Measurements from ENCODE around the gene BRPF1.

Gene BRPF1

GRCh38 chr3:9739181-9739580 is 7.6 kb downstream of the BRPF1 start:
- no peak for DNase-seq

DNA sequence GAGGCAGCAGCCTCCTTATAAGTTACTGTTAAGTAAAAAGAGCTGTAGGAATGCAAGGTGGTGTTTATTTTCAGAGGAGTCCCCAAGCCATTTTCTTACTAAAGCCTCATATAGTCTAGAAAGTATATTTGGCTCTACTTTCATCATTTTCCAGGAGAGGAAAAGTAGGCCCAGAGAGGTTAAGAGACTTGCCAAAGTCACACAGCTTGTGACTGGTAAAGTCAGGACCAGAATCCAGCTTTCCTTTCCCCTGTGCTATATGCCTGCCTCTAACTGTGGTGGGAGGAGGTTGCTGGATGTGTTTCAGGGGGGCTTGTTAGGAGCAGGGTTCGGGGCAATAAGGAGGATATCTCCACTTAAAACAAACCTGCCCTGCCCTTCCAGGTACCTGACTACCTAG is 11.0 kb downstream of the BRPF1 start:
- no peak for DNase-seq

GRCh38 chr3:9743548-9743947 is 12.0 kb downstream of the BRPF1 start:
- no peak for DNase-seq

- no peak for DNase-seq
Measured at GRCh38 chr3:9744162-9744561, 12.6 kb downstream of the BRPF1 start.

DNA sequence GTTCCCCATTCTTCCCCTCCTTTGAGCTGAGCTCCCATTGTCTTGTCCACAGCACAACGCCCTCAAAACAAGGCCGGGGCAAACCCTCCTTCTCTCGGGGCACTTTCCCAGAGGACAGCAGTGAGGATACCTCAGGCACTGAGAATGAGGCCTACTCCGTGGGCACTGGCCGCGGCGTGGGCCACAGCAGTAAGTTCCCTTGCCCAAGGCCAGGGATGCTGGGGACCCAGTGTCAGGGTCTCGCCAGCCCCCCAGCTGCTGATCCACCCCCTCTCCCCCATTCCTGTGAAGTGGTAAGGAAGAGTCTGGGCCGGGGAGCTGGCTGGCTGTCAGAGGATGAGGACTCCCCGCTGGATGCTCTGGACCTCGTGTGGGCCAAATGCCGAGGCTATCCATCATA is 14.0 kb downstream of the BRPF1 start:
- no peak for DNase-seq

- no peak for DNase-seq
Measured at GRCh38 chr3:9746330-9746729, 14.8 kb downstream of the BRPF1 start.

- no peak for DNase-seq
Measured at GRCh38 chr3:9747267-9747666, 15.7 kb downstream of the BRPF1 start.

GRCh38 chr3:9748031-9748430 is 16.5 kb downstream of the BRPF1 start:
- no peak for DNase-seq

- peak; percentile 35 for DNase-seq
Measured at GRCh38 chr3:9749296-9749644, 17.7 kb downstream of the BRPF1 start.

- peak; percentile 93 for DNase-seq
Measured at GRCh38 chr3:9749645-9750555, 18.4 kb downstream of the BRPF1 start, which contains the start of gene OGG1. Gene OGG1, plus strand, starts transcription at chr3:9749952. Its CDS starts 335 bp downstream, at chr3:9750287.

- DNase-seq: no peak
Measured at GRCh38 chr3:9750556-9751411, 19.2 kb downstream of the BRPF1 start.

DNA sequence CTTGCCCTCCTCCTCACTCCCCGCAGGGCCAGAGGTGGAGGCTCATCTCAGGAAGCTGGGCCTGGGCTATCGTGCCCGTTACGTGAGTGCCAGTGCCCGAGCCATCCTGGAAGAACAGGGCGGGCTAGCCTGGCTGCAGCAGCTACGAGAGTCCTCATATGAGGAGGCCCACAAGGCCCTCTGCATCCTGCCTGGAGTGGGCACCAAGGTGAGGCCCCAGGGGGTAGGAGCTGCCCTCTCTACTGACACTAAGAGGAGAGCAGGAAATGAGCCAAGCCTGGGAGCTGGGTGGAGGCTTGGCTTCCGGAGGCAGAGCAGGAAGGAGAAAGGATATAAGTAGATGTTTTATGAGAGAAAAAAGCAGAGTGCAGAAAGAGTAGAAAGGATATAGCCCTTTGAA is 23.1 kb downstream of the BRPF1 start:
- DNase-seq: no peak

- DNase-seq: no peak
Measured at GRCh38 chr3:9757427-9757826, 25.9 kb downstream of the BRPF1 start.

DNA sequence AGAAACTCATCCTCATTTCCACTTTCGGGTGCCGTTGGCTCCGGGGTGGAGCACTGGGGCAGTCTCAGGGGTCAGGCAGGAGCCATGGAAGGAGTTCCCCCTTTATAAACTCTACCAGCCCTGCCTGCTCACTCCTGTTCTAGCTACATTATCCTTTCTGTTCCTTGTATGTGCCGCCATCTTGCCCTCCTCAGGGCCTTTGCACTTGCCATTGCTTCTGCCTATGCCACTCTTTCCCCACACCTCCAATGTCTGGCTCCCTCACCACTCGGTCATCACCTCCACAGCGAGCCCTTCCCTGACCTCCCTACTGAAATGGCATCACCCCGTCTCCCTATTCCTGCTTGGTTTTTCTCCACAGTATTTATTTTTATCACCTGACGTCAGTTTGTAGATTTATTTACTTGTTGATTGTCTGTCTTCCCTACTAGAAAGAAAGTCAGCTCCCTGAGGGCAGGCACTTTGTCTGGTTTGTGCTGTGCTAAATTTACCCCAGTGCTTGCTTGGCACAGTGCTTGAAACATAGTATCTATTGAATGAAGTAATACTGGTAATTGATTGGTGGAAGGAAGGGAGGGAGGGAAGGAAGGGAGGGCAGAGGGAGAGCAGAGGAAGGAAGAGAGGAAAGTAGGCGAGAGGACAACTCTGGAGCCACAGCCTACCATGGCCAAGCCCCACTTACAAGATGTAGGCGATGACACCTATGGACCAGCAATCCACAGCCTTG is 29.4 kb downstream of the BRPF1 start:
- DNase-seq: no peak

GRCh38 chr3:9761919-9762318 is 30.4 kb downstream of the BRPF1 start:
- no peak for DNase-seq

DNA sequence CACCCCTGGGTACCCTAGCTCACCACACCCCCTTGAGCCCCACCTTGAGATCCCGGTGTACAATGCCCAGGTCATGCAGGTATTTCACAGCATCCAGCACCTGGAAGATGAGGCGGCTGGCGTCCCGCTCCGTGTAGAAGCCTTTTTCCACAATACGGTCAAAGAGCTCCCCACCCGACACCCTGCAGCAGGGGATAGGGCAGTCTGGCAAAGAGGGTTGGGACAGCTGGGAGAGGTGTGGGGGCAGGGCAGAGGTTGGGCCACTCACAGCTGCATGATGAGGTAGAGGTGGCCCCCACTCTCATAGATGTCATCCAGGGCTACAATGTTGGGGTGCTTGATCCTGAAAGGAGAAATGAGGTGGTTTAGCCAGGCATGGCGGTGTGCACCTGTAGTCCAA is 31.3 kb downstream of the BRPF1 start:
- DNase-seq: no peak

DNA sequence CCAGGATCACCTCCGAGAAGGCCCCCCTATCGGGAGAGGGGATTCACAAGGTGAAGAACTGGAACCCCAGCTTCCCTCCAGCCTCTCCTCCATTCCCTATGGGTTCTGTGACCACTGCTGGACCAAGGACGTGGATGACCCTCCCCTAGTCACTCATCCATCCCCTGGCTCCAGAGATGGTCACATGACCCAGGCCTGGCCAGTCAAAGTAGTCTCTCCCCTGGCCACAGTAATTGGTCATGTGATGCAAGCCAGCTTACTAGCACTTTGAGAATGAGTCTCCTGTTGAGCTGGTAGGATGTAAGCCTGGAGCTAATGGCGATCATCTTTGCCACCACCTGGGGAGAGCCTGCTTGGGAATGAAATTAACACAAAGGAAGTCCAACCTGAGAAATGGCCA is 34.3 kb downstream of the BRPF1 start:
- DNase-seq: no peak

- DNase-seq: no peak
Measured at GRCh38 chr3:9767418-9767817, 35.9 kb downstream of the BRPF1 start.

DNA sequence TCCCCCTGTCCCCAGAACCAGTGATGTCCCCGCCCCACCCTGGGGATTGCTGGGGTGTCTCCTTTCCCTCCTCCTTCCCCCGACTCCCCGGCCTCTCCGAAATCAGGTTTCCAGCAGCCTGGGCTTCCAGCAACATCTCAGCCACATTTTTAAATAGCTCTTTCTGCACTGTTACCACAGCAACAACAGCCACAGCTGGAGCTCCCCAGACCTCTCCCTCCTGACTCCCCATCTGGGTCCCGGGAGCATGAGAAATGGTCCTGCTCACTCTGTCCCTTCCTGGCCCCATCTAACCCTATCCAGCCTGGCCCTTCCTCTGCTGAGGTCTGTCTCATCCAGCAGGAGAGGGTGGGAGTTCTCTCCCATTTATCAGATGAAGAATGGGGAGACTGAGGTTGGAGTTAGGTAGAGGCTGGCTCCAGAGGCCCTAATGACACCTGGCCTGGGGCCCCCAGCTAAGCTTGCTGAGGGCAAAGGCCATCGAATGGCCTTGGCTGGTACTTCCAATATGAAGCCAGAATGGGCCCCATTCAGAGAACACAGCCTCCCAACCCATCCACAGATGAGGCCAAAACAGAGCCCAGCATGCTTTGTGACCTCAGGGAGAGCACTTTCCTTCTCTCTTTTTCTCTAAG is 36.7 kb downstream of the BRPF1 start:
- DNase-seq: no peak

DNA sequence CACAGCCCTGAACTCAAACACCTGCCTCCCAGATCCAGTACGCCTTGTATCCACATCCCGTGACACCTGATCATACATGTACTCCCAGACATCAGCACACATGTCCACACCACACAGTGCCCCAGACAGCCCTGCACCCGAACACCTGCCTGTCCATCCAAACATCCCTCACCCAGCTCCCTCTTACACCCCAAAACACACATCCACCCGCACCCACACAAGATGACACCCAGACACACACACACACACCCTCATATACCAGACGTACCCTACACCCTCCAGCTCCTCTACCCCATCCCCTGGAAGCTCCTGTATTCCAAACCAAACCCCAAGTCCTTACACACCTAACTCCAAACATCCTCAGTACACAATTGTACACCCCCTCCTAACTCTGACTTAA is 37.5 kb downstream of the BRPF1 start:
- no peak for DNase-seq

DNA sequence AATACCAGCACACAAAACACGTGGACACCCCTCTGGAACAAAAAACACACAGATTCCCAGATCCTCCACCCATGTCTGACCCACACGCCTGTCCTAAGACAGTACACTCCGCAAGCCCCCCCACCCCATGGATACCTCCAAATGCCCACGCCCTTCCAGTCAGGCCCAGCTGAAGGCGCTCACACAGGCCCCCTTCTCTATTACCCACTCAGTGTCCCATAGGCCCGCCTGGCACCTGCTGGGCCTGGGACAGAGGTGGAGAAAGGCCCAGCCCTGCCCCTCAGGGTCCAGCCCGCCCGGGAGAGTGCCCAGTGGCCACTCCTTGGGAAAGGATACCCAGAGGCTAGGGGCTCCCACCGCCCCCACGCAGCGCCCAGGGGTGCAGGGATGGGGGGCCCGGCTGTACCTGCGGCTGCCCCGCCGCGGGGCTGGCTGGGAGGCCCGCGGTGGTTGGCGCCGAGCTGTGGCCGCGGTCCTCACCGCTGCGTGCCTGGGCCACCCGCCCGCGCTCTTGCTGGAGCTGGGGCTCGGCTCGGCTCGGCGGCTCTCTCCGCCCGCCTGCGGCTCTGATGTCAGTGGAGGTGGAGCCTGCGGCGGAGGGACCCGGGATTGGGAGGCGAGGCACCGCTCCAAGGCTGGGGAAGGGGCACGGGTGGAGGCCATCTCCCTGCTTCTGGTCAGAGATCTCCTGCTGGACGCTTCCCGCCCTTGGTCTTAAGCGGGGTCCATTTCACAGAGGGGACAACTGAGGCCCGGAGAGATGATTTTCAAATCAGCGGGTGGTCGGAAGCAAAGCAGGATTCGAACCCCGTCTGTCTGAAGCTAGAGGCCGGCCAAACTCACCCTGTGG is 38.1 kb downstream of the BRPF1 start, which contains the start of gene CAMK1:
CAMK1 (minus strand) TSS at position 522 of the 850 bp plus-strand sequence. CDS start 2,198 bp downstream, outside the sequence.
- no peak for DNase-seq
